Measurements from ENCODE around the gene TAS1R3.
"Not testable (repeated sequence)": the region's sequence is repeated elsewhere in the genome, so short reads cannot be mapped to it uniquely, and the experiment has no call there.

The TAS1R3 gene

DNA sequence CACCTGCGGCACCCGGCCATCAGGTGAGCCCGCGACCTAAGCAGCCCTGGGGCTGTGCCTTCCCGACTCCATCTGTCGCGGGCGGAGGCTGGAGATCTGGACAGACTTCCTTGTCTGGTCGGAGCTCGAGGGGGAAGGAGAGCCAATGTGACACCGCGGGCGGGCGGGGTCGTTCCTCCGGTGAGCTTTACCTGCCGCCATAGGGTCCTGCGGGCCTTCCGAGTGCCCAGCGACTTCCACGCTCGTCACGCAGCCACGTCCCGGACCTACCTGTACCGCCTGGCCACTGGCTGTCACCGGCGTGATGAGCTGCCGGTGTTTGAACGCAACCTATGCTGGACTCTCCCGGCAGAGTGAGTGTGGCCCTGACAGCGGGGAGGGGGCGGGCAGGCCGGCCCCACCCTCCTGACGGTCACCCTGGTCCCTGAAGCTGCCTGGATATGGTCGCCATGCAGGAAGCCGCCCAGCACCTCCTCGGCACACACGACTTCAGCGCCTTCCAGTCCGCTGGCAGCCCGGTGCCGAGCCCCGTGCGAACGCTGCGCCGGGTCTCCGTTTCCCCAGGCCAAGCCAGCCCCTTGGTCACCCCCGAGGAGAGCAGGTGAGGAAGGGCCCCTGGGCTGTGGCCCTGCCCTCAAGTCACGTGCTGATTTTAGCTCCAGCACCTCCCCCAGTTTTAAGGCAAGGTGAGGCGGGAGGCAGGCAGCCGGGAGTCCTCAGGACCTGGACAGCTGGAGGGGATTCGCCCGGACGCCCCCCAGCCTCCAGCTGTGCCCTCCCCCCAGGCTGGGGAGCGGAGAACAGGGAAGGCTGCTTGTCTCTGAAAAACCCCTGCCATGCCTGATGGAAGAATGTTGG is 21.6 kb upstream of the TAS1R3 start:
- no peak for TF ChIP-seq GATA1 (IDR thresholded peaks at IDR 0.05; ENCODE audit: low read depth, low read length)
- TF ChIP-seq POLR2A (IDR thresholded peaks at IDR 0.05; ENCODE audit: low read length) = no peak
- DNase-seq = peak; percentile 51 to 60

DNA sequence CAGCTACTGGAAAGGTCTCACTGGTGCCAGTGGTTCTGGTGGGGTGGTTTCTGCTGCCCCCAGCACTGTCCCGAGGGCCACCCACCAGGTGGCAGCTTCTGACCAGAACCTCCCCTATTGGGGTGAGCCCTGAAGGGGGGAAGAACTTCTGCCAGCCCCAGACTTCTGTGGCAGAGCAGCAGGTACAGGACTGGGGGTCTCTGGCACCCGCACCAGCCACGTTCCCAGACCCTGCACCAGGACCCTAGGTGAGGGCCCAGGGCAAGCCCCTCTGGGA is 21.0 kb upstream of the TAS1R3 start:
- DNase-seq = no peak
- TF ChIP-seq POLR2A (IDR thresholded peaks at IDR 0.05; ENCODE audit: low read length) (no peak), GATA1 (IDR thresholded peaks at IDR 0.05; ENCODE audit: low read depth, low read length) (no peak)

DNA sequence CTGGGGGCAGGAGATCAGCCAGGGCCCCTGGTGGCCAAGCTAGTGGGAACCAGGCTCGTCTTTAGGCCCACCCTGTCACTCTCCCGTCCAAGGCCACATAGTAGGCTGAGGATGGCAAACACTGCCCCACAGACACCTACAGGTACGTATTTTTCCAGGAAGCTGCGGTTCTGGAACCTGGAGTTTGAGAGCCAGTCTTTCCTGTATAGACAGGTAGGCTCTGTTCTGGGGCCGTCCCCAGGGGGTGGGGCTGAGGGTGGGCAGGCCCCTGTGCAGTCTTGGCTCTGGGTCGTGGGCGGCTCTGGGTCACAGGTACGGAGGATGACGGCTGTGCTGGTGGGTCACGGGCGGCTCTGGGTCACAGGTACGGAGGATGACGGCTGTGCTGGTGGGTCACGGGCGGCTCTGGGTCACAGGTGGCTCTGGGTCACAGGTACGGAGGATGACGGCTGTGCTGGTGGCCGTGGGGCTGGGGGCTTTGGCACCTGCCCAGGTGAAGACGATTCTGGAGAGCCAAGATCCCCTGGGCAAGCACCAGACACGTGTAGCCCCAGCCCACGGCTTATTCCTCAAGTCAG is 20.5 kb upstream of the TAS1R3 start:
- TF ChIP-seq POLR2A (IDR thresholded peaks at IDR 0.05; ENCODE audit: low read length) (no peak), GATA1 (IDR thresholded peaks at IDR 0.05; ENCODE audit: low read depth, low read length) (no peak)
- DNase-seq = no peak

DNA sequence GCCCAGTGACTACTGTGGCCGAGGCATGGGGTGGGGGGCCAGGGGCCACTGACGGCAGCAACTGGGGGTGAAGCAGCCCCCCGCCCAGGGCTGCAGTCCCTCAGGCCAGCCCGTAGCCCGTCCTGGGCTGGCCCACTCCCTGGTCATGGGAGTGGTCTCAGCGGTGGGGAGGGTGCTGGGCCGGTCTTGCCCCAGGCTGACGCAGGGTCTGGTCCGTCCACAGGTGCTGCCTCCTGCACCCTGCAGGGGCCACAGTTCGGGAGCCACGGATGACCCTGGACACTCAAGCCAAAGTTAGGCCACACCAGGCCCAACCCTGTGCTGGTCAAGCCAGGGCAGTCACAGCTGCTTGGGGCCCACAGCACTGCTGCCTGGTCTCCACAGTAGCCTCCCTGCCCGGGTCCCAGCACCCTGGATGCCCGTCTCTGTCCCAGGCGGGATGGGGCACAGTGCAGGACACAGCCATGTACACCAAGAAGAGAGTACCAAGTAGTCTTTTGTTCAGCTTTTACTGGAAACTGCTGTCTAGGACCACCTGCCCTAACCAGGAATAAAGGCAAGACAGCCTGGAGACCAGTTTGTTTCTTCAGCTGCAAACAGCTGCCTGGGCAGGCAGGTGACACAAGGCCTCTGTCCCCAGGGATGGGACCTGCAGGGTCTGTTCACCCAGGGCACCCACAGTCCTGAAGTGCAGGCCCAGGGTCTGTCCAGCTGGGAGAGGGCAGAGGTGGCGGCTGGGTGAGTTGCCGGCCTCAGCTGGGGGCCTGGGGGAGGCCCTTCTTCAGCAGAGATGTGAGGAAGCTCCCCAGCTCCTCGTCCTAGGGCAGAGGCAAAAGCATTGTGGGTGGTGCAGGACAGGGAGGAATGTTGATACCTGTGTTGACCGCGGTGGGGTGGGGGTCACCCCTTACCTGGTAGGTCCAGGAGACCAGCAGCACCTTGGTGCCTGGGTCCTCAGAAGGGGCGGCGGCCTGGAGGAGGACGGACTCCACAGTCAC is 19.7 kb upstream of the TAS1R3 start:
- no peak for DNase-seq
- TF ChIP-seq GATA1 (IDR thresholded peaks at IDR 0.05; ENCODE audit: low read depth, low read length) (no peak), POLR2A (IDR thresholded peaks at IDR 0.05; ENCODE audit: low read length) (no peak)

DNA sequence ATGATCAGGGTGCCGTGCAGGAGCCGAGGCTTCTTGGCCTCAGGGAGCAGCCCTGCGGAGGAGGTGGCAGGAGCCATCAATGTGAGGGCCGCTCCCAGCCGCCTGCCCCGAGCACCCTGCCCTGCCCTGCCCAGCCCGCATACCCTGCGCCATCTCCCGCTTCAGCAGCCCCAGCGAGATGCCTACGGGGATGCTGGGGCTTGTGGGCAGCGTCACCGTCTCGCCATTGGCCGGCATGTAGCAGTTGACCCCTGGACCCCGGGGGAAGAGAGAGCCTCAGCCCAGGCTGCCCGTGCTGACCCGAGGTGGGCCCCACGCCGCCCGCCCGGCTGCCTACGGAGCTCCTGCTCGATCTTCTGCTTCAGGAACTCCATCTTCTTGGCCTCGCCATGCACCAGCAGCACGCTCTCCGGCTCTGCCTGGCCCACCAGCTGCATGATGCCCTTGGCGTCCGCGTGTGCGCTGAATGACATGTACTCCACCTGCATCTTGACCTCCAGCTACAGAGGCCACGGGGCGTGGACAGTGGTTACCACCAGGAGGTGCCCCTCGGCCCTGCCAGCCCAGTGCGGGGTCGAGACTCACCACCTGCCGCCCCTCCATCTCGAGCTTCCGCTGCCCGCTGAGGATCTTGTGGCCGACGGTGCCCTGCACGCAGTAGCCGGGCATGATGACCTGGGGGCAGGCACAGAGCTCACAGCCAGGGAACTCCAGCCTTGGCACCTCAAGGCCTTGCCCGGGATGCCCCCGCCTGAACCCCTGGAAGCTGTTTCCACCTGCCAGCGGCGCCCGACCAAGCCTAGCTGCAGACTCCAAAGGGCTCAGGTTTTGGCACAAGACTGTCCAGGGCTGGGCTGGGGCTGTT is 18.4 kb upstream of the TAS1R3 start:
- TF ChIP-seq GATA1 (IDR thresholded peaks at IDR 0.05; ENCODE audit: low read depth, low read length) (no peak), POLR2A (IDR thresholded peaks at IDR 0.05; ENCODE audit: low read length) (no peak)
- no peak for DNase-seq

DNA sequence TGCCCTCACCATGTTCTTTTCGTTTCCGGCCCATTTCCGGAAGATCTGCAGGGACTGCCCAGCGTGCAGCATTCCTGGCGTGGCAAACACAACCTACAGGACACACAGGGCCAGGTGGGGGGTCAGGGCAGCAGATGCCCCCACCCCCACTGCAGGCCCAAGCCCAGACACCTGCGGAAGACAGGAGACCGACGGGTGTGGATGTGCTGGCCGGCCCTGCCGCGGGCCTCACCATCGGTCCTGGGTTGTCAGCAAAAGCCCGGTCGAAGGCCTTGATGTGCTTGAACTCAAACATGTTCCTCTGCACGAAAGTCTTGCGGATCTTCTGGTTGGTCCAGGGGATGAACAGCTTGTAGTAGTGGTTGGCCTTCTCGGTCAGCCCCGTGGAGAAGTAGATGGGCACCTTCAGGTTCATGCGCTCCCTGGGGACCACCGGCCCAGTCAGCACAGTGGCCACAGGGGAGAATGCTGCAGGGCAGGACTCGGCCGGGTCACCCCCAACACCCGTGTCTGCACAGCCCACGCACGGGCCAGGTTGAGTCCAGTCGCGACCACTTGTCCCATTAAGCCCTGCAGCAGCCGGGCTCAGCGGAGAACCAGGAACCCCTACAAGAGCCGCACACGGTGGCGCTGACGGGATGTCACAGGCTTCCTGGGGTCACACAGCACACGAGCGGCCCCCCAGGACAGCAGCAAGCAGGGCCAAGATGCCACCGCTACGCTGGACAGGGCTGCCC is 17.4 kb upstream of the TAS1R3 start:
- DNase-seq = no peak
- TF ChIP-seq POLR2A (IDR thresholded peaks at IDR 0.05; ENCODE audit: low read length) (no peak), GATA1 (IDR thresholded peaks at IDR 0.05; ENCODE audit: low read depth, low read length) (no peak)

DNA sequence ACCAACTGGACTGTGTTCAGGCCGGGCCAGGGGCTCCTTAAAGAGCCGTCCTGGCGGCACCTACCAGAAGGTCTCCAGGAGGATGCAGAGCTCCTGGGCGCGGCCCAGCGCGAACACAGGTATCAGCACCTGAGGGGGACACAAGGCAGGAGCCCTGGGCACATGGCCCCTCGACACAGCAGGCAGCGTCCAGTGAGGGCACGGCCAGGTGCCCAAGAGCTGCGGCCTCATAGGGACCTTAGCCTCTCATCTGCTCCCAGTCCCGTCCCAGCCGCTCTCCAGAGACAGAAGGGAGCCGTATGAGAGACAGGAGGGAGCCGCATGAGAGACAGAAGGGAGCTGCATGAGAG is 16.9 kb upstream of the TAS1R3 start:
- no peak for DNase-seq
- TF ChIP-seq GATA1 (IDR thresholded peaks at IDR 0.05; ENCODE audit: low read depth, low read length) (no peak), POLR2A (IDR thresholded peaks at IDR 0.05; ENCODE audit: low read length) (no peak)

DNA sequence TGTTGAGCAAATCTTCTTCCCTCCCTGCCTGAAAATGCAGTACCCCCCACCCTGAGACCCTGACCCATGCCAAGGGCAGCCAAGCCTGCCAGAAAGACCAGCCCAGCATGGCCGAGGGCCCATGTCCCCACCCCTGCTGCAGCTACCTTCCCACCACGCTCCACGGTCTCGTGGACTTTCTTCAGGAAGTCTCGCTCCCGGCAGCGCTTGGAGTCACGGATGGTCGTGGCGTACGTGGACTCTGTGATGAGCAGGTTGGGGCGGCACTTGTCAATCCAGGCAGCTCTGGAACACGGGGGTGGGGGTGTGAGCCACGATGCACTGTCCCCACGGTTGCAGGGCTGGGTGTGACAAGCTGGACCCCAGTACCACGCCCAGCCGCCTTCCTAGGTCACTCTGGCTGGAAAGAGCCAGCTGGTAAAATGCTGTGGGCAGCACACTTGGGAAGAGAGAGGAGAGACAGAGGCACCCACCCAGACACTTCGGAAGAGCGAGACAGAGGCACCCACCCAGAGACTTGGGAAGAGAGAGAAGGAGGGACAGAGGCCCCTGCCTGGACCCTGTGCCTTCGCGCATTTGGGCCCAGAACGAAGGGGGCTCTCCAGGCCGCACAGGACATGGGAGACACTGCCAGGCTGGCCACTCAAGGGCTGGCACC is 16.3 kb upstream of the TAS1R3 start:
- no peak for TF ChIP-seq GATA1 (IDR thresholded peaks at IDR 0.05; ENCODE audit: low read depth, low read length)
- TF ChIP-seq POLR2A (IDR thresholded peaks at IDR 0.05; ENCODE audit: low read length) = no peak
- DNase-seq = no peak

DNA sequence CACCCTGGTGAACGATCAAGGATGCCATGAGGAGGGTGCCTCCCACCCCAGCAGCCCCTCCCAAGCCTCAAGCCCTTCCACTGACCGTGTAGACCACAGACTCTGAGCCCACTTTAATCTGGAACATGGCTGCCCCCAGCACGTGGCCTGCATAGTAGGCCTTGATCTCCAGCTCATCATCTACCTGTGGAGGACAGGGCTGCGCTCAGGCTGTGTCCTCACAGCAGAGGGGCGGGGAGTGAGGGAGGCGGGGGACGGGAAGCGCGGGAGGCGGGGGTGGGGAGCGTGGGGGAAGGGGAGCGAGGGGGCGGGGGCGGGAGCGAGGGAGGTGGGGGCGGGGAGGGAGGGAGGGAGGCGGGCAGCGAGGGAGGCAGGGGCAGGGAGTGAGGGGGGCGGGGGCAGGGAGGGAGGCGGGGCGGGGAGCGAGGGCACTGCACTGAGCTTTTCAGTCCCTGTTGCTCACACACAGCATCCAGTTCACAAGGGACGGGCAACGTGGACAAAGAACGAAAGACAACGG is 15.6 kb upstream of the TAS1R3 start:
- no peak for DNase-seq
- no peak for TF ChIP-seq POLR2A (IDR thresholded peaks at IDR 0.05; ENCODE audit: low read length)
- TF ChIP-seq GATA1 (IDR thresholded peaks at IDR 0.05; ENCODE audit: low read depth, low read length) = no peak

DNA sequence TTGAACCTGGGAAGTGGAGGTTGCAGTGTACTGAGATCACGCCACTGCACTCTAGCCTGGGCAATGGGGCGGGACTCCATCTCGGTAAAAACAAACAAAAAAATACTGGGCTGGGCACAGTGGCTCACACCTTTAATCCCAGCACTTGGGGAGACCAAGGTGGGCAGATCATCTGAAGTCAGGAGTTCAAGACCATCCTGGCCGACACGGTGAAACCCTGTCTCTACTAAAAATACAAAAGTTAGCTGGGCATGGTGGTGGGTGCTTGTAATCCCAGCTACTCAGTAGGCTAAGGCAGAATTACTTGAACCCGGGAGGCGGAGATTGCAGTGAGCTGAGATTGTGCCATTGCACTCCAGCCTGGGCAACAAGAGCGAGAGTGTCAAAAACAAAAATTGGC is 14.9 kb upstream of the TAS1R3 start:
- not testable (repeated sequence) for DNase-seq

DNA sequence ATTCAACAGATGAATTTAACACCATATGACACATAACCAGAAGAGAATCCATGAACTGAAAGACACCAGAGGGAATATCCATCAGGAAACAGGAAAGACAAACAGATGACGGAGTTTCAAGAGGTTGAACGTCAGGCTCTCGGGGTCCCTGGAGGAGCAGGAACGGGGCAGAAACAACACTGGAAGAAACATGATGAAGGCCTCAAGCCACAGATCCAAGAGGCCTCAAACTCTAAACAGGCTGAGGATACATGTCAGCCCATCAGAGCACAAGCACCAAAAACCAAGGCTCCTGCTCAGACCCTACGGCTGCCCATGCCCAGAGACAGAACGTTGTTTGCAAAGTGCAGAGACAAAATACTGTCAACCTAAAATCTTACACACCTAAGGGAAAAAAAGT is 13.7 kb upstream of the TAS1R3 start:
- TF ChIP-seq POLR2A (IDR thresholded peaks at IDR 0.05; ENCODE audit: low read length) (no peak), GATA1 (IDR thresholded peaks at IDR 0.05; ENCODE audit: low read depth, low read length) (no peak)

DNA sequence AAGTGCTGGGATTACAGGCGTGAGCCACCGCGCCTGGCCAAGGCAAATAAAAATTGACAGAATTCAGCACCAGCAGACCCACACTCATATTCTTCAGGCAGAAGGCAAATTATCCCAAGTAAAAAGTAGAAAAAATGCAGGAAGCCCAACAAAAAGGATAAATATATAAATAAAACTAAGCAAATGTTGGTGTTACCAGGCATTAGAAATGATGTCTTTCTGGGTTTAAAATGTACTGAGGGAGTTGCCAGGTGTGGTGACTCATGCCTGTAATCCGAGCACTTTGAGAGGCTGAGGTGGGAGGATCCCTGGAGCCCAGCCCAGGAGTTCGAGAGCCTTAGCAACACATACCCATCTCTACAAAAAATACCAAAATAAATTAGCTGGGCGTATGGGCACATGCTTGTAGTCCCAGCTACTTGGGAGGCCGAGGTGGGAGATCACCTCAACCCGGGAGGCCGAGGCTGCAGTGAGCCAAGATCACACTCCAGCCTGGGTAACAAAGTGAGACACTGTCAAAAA is 12.9 kb upstream of the TAS1R3 start:
- TF ChIP-seq GATA1 (IDR thresholded peaks at IDR 0.05; ENCODE audit: low read depth, low read length) (no peak), POLR2A (IDR thresholded peaks at IDR 0.05; ENCODE audit: low read length) (no peak)
- peak; percentile 34 to 73 for DNase-seq

More for the DNA sequence above, 13.7 kb upstream of the TAS1R3 start:
- no peak for DNase-seq

Data from erythroblast (primary cell).